Endometrial microvascular endothelial cells (primary cell): Measurements from ENCODE around the gene TNFSF13. TPM values are rescaled to one million over a fixed set of nuclear protein-coding genes. Genes with fewer than 3 reads are reported as not detected.
"Not testable (repeated sequence)": the region's sequence is repeated elsewhere in the genome, so short reads cannot be mapped to it uniquely, and the experiment has no call there.

Experiments used
- in situ Hi-C: cut with HindIII; loops from 2 replicates; pipeline ENCODE4 v1.10.0; 2017; ENCODE audit warnings: low sequenced_read_pairs, low pct_unique_long_range_greater_than_20kb; ENCODE audit errors: inconsistent ontology term
- total RNA-seq: library from RNA; depleted of rRNA; stranded (reverse); fragments of >200 nt; gene quantifications from one replicate; pipeline ENCODE4 v1.2.3, GENCODE V29; 2015; ENCODE audit errors: inconsistent ontology term

The TNFSF13 gene
- total RNA-seq, 1 donor from 2014 or later, result 2.1 TPM

GRCh38 chr17:7583253-7584109 is 24.9 kb downstream of the TNFSF13 start, which contains the start of gene MPDU1:
Gene MPDU1, plus strand, starts transcription at chr17:7583852. Its CDS starts 11 bp downstream, at chr17:7583863.
- in situ Hi-C loops, result no loop called here

GRCh38 chr17:7586673-7587419 is 28.3 kb downstream of the TNFSF13 start:
- in situ Hi-C loops, result no loop called here

- in situ Hi-C loops, result no loop called here
Measured at GRCh38 chr17:7587420-7588151, 29.0 kb downstream of the TNFSF13 start.

- in situ Hi-C loops, result no loop called here
Measured at GRCh38 chr17:7588553-7589203, 30.1 kb downstream of the TNFSF13 start.

- in situ Hi-C loops, result no loop called here
Measured at GRCh38 chr17:7589204-7589868, 30.8 kb downstream of the TNFSF13 start.

- in situ Hi-C loops, result no loop called here
Measured at GRCh38 chr17:7589891-7590691, 31.5 kb downstream of the TNFSF13 start, which contains the start of gene SOX15. Gene SOX15, minus strand, starts transcription at chr17:7590094. Its CDS starts 418 bp downstream, at chr17:7589676.

- in situ Hi-C loops, result no loop called here
Measured at GRCh38 chr17:7590743-7591142, 32.2 kb downstream of the TNFSF13 start.

GRCh38 chr17:7591596-7591995 is 33.0 kb downstream of the TNFSF13 start:
- in situ Hi-C loops, result no loop called here

- in situ Hi-C loops, result no loop called here
Measured at GRCh38 chr17:7592422-7593021, 34.0 kb downstream of the TNFSF13 start.

GRCh38 chr17:7593296-7593695 is 34.7 kb downstream of the TNFSF13 start:
- in situ Hi-C loops, result no loop called here

GRCh38 chr17:7597561-7597960 is 39.0 kb downstream of the TNFSF13 start:
- in situ Hi-C loops, result not testable (repeated sequence)

GRCh38 chr17:7606280-7606679 is 47.7 kb downstream of the TNFSF13 start:
- in situ Hi-C loops, result no loop called here

GRCh38 chr17:7610641-7611040 is 52.1 kb downstream of the TNFSF13 start:
- in situ Hi-C loops, result no loop called here
